OCI-LY7 (cell line): ENCODE results near the gene RNF144B. TPM values are rescaled to one million over a fixed set of nuclear protein-coding genes. Genes with fewer than 3 reads are reported as not detected.
A peak's percentile ranks its signal among the peaks of the same experiment; 100 is the strongest.

Source experiments
- BruUV-seq: library from RNA; stranded (reverse); fragments of 400-500 nt; replicated peaks from 2 replicates; lab custom pipeline; 2021; lab: Mats Ljungman, UMichigan
- CTCF ChIA-PET: fragments of 300-600 bp; sonication (Branson Sonifier 250); formaldehyde crosslinking; loops from one replicate; lab custom pipeline; 2022; ENCODE audit warnings: antibody characterized with exemption; ENCODE audit not compliant: unreplicated experiment; lab: Charles Lee
- POLR2A ChIA-PET: fragments of 300-600 bp; sonication (Branson Sonifier 250); formaldehyde crosslinking; loops from one replicate; lab custom pipeline; 2022; ENCODE audit warnings: antibody characterized with exemption; lab: Charles Lee
- DNase-seq: peaks from one replicate; pipeline ENCODE4 v3.0.0-alpha.2; 2015; ENCODE audit warnings: low spot score
- H2AFZ ChIP-seq: fragments of 200-600 bp; sonication (generic), shearing (Covaris generic); 2 replicates; pipeline ENCODE4 v1.6.1; 2014; ENCODE audit warnings: mild to moderate bottlenecking, antibody characterized with exemption, low read length, moderate library complexity
- H3K27ac ChIP-seq: fragments of 200-600 bp; sonication (generic); 2 replicates; pipeline ENCODE4 v1.5.1; 2014; ENCODE audit warnings: mixed run types, low read depth, mild to moderate bottlenecking, moderate library complexity, low read length, inconsistent platforms; ENCODE audit not compliant: poor library complexity, severe bottlenecking
- H3K36me3 ChIP-seq: fragments of 200-600 bp; sonication (generic); 2 replicates; pipeline ENCODE4 v1.6.1; 2014; ENCODE audit warnings: mild to moderate bottlenecking, antibody characterized with exemption, low read length, moderate library complexity, mixed read lengths; ENCODE audit not compliant: insufficient read depth
- H3K4me1 ChIP-seq: fragments of 200-600 bp; sonication (generic); 2 replicates; pipeline ENCODE4 v1.5.1; 2014; ENCODE audit warnings: mild to moderate bottlenecking, low read length; ENCODE audit not compliant: insufficient read depth, poor library complexity, severe bottlenecking
- H3K4me2 ChIP-seq: fragments of 200-600 bp; sonication (generic); 2 replicates; pipeline ENCODE4 v1.6.1; 2014; ENCODE audit warnings: mild to moderate bottlenecking, low read length
- H3K4me3 ChIP-seq: fragments of 200-600 bp; sonication (generic); 2 replicates; pipeline ENCODE4 v1.5.1; 2014; ENCODE audit warnings: mild to moderate bottlenecking, low read depth, low read length; ENCODE audit not compliant: poor library complexity, severe bottlenecking
- H3K79me2 ChIP-seq: fragments of 200-600 bp; sonication (generic); 2 replicates; pipeline ENCODE4 v1.6.1; 2016; ENCODE audit warnings: low read depth, mild to moderate bottlenecking, low read length, moderate library complexity, mixed read lengths; ENCODE audit not compliant: insufficient read depth
- H3K9me2 ChIP-seq: fragments of 200-600 bp; sonication (generic); 2 replicates; pipeline ENCODE4 v1.6.1; 2016; ENCODE audit warnings: mild to moderate bottlenecking, low read length, mixed read lengths; ENCODE audit not compliant: insufficient read depth
- H3K9me3 ChIP-seq: fragments of 200-600 bp; sonication (generic); 2 replicates; pipeline ENCODE4 v1.6.1; 2014; ENCODE audit warnings: mild to moderate bottlenecking, mixed run types, low read length, mixed read lengths
- H4K20me1 ChIP-seq: fragments of 200-600 bp; sonication (generic); 2 replicates; pipeline ENCODE4 v1.6.1; 2014; ENCODE audit warnings: mild to moderate bottlenecking, antibody characterized with exemption, low read length, moderate library complexity, mixed read lengths; ENCODE audit not compliant: insufficient read depth
- EZH2phosphoT487 ChIP-seq: fragments of 200-600 bp; sonication (generic); IDR thresholded peaks from 2 replicates; pipeline ENCODE4 v1.6.1; 2018; ENCODE audit warnings: low read depth, borderline replicate concordance, mild to moderate bottlenecking, mixed run types, antibody characterized with exemption, low read length, moderate library complexity, mixed read lengths
- intact Hi-C: fragments of 100-400 bp; cut with micrococcal nuclease; formaldehyde crosslinking; loops from one replicate; pipeline ENCODE4 v1.10.0; 2022; ENCODE audit not compliant: unreplicated experiment
- total RNA-seq, 2 experiments: library from RNA; depleted of rRNA in 1 of 2; stranded (reverse); fragments of >200 nt in 1 of 2; shearing (Covaris generic) in 1 of 2; gene quantifications; 2 replicates each; pipeline ENCODE4 v1.2.3, GENCODE V29; 2014 to 2022
- TF ChIP-seq, protein P1 (sequence below): fragments of 200-600 bp; sonication (generic); conservative IDR thresholded peaks from 2 replicates; pipeline ENCODE4 v1.5.1; 2014; ENCODE audit warnings: mild to moderate bottlenecking, antibody characterized with exemption, low read length, moderate library complexity, mixed read lengths

RNF144B gene
- total RNA-seq, 2 experiments from 2014 or later, result 83.4 to 151 TPM

DNA sequence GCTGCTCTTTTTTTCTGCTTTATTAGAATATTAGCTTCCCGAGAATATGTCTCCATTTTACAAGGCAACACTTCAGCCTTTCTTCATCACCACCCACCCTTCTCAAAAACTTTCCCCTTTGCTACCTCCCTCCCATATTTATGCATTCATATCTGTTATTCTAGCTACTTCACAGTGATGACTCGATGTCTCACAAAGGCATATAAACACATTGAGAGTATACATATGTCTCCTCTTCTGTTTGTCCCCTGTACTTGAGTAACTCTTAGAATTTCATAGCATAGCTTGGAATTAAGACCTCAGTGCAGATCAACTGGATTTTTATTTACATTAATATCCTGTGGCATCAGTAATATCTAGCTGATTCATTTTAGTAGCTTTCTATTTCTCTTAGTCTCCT lies 6.5 kb downstream of the RNF144B start:
- peak overlapping the region; percentile 46 for H3K4me2 ChIP-seq
- POLR2A ChIA-PET, result interaction anchor here (0.7 to 3.8 kb wide), 18 partner anchors 14 to 110 kb away, joined by 3 to 30 read pairs (median 4); no protein-coding TSS in a partner anchor
- BruUV-seq, result no TSS peak
- H4K20me1 ChIP-seq, result peaks cover 15% of the 10 kb centered on the region; the same call in 1 of the 2 replicates
- CTCF ChIA-PET, result interaction anchor here (0.6 to 1.0 kb wide), 3 partner anchors 33 to 66 kb away, joined by 3 to 6 read pairs (median 3); no protein-coding TSS in a partner anchor
- DNase-seq, result no peak
- H3K9me2 ChIP-seq, result no peaks in the 10 kb centered on the region
- no peak overlapping the region for H2AFZ ChIP-seq
- peak overlapping the region; percentile 32 for H3K4me3 ChIP-seq
- peaks cover 100% of the 10 kb centered on the region for H3K79me2 ChIP-seq
- no peaks in the 10 kb centered on the region; the same call in 1 of the 2 replicates for H3K9me3 ChIP-seq
- peaks cover 74% of the 10 kb centered on the region for H3K4me1 ChIP-seq
- H3K36me3 ChIP-seq, result peaks cover 97% of the 10 kb centered on the region
- peak overlapping the region; percentile 4 for H3K27ac ChIP-seq
- intact Hi-C loops, result loop anchor here (2.0 to 5.0 kb wide), 3 partner anchors 109 to 236 kb away; partner anchors contain the start of genes KDM1B and TPMT
- no peak for TF ChIP-seq EZH2phosphoT487
- TF ChIP-seq, protein P1, sequence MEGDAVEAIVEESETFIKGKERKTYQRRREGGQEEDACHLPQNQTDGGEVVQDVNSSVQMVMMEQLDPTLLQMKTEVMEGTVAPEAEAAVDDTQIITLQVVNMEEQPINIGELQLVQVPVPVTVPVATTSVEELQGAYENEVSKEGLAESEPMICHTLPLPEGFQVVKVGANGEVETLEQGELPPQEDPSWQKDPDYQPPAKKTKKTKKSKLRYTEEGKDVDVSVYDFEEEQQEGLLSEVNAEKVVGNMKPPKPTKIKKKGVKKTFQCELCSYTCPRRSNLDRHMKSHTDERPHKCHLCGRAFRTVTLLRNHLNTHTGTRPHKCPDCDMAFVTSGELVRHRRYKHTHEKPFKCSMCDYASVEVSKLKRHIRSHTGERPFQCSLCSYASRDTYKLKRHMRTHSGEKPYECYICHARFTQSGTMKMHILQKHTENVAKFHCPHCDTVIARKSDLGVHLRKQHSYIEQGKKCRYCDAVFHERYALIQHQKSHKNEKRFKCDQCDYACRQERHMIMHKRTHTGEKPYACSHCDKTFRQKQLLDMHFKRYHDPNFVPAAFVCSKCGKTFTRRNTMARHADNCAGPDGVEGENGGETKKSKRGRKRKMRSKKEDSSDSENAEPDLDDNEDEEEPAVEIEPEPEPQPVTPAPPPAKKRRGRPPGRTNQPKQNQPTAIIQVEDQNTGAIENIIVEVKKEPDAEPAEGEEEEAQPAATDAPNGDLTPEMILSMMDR, result no peak

DNA sequence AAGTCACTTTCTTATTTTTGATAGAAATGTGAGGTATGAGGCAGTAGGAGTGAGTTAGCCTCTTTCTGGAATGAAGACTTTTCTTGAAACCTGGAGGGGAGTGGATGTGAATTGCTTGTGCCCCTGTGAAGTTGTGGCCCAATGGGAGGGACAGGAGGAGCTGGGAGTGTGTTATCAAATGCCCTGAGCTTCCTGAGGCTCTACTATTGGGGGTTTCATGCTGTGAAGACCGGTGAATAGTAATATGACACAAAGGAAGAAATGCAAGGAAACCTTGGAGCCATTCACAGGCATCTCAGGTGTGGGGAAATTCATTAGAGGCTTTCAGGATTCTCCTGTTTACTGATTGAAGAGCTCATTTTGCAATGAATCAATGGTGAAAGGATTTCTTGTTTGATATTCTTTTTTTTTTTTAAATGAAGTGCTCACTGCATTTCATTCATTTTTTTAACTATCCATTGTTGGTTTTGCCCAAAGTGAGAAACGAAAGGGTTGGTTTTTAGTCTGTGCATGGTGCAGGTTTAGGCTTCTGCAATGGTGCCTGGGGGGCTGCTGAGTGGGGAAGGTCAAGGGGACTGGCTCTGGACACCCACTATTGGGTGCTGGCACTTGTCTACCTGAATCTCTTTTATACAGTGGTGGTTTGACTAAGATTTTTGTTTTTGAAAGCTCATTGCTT lies 8.2 kb downstream of the RNF144B start:
- H3K4me1 ChIP-seq, result peaks cover 90% of the 10 kb centered on the region
- H3K4me3 ChIP-seq, result peak overlapping the region; percentile 9
- peaks cover 19% of the 10 kb centered on the region; the same call in 1 of the 2 replicates for H4K20me1 ChIP-seq
- BruUV-seq, result no TSS peak
- DNase-seq, result no peak
- H3K9me2 ChIP-seq, result no peaks in the 10 kb centered on the region
- TF ChIP-seq, protein P1, result no peak
- no peak for TF ChIP-seq EZH2phosphoT487
- no peaks in the 10 kb centered on the region; the same call in 1 of the 2 replicates for H3K9me3 ChIP-seq
- intact Hi-C loops, result no loop called here
- peaks cover 97% of the 10 kb centered on the region for H3K36me3 ChIP-seq
- no peak overlapping the region for H2AFZ ChIP-seq
- ChIA-PET POLR2A (interaction anchor here (0.5 to 3.8 kb wide), 13 partner anchors 9 to 768 kb away, joined by 3 to 30 read pairs (median 3); partner anchors contain the start of gene RNF144B), CTCF (no interaction called here)
- H3K4me2 ChIP-seq, result peak overlapping the region; percentile 46
- H3K79me2 ChIP-seq, result peaks cover 100% of the 10 kb centered on the region
- H3K27ac ChIP-seq, result peak overlapping the region; percentile 2

- no peak overlapping the region for H3K4me3 ChIP-seq
- peaks cover 100% of the 10 kb centered on the region for H3K79me2 ChIP-seq
- ChIA-PET CTCF (no interaction called here), POLR2A (interaction anchor here (0.7 to 3.8 kb wide), 8 partner anchors 9 to 72 kb away, joined by 3 to 30 read pairs (median 4); partner anchors contain the start of gene RNF144B)
- H2AFZ ChIP-seq, result no peak overlapping the region
- H3K27ac ChIP-seq, result no peak overlapping the region
- BruUV-seq, result no TSS peak
- H3K4me2 ChIP-seq, result peak overlapping the region; percentile 46; the same call in 1 of the 2 replicates
- intact Hi-C loops, result no loop called here
- H3K9me2 ChIP-seq, result no peaks in the 10 kb centered on the region
- TF ChIP-seq EZH2phosphoT487, result no peak
- TF ChIP-seq, protein P1, result no peak
- DNase-seq, result no peak
- H4K20me1 ChIP-seq, result peaks cover 24% of the 10 kb centered on the region; the same call in 1 of the 2 replicates
- H3K9me3 ChIP-seq, result no peaks in the 10 kb centered on the region; the same call in 1 of the 2 replicates
- H3K36me3 ChIP-seq, result peaks cover 97% of the 10 kb centered on the region
- H3K4me1 ChIP-seq, result peaks cover 92% of the 10 kb centered on the region
Measured at GRCh38 chr6:18395856-18396197, 8.7 kb downstream of the RNF144B start.
